Keratinocyte (primary cell): ENCODE data around the gene PI4KA. TPM values are rescaled to one million over a fixed set of nuclear protein-coding genes. Genes with fewer than 3 reads are reported as not detected.

Experiments
- DNase-seq: peaks from one replicate; pipeline ENCODE4 v3.0.0-alpha.2; 2011; ENCODE audit warnings: low read depth, missing footprints, low spot score
- FAIRE-seq: peaks from 2 replicates; lab custom pipeline; 2011; peaks lifted over from hg19 to GRCh38; lab: Jason Lieb, UNC
- H2AFZ ChIP-seq: 2 replicates; pipeline ENCODE4 v1.6.0; 2012; ENCODE audit warnings: low read length, control low read depth, inconsistent platforms; ENCODE audit not compliant: control insufficient read depth
- H3K27ac ChIP-seq: 2 replicates; pipeline ENCODE4 v1.5.1; 2011; ENCODE audit warnings: low read length; ENCODE audit not compliant: control insufficient read depth, insufficient read depth
- H3K27me3 ChIP-seq: 3 replicates; pipeline ENCODE4 v1.6.0; 2011; ENCODE audit warnings: low read length; ENCODE audit not compliant: control insufficient read depth, insufficient read depth; ENCODE audit errors: extremely low read depth
- H3K36me3 ChIP-seq, 2 experiments: 2 replicates in 1 of 2; 3 replicates in 1 of 2; pipeline ENCODE4 v1.5.1; 2011; ENCODE audit warnings: low read length in 2 of 2, mild to moderate bottlenecking in 1 of 2; ENCODE audit not compliant: control insufficient read depth in 2 of 2, insufficient read depth in 2 of 2; ENCODE audit errors: extremely low read depth in 1 of 2
- H3K4me1 ChIP-seq: 3 replicates; pipeline ENCODE4 v1.5.1; 2011; ENCODE audit warnings: low read length; ENCODE audit not compliant: control insufficient read depth, insufficient read depth; ENCODE audit errors: extremely low read depth
- H3K4me2 ChIP-seq: 3 replicates; pipeline ENCODE4 v1.6.0; 2011; ENCODE audit warnings: low read depth, low read length; ENCODE audit not compliant: control insufficient read depth, insufficient read depth; ENCODE audit errors: extremely low read depth
- H3K4me3 ChIP-seq, 3 experiments: fragments of 200-600 bp in 1 of 3; sonication (generic) in 1 of 3; 2 replicates in 2 of 3; 3 replicates in 1 of 3; pipeline ENCODE4 v1.5.1; 2011 to 2016; ENCODE audit warnings: low read length in 3 of 3, mild to moderate bottlenecking in 3 of 3, control low read depth in 2 of 3, inconsistent platforms in 1 of 3, low read depth in 1 of 3, mixed read lengths in 1 of 3, mixed run types in 1 of 3, moderate library complexity in 1 of 3; ENCODE audit not compliant: control insufficient read depth in 2 of 3, insufficient read depth in 2 of 3; ENCODE audit errors: extremely low read depth in 1 of 3
- H3K79me2 ChIP-seq: 2 replicates; pipeline ENCODE4 v1.6.0; 2012; ENCODE audit warnings: low read length; ENCODE audit not compliant: control insufficient read depth, insufficient read depth
- H3K9ac ChIP-seq: 3 replicates; pipeline ENCODE4 v1.6.0; 2011; ENCODE audit warnings: low read length; ENCODE audit not compliant: control insufficient read depth, insufficient read depth; ENCODE audit errors: extremely low read depth
- H3K9me1 ChIP-seq: 3 replicates; pipeline ENCODE4 v1.6.0; 2011; ENCODE audit warnings: low read length; ENCODE audit not compliant: control insufficient read depth, insufficient read depth; ENCODE audit errors: extremely low read depth
- H3K9me3 ChIP-seq: 2 replicates; pipeline ENCODE4 v1.5.1; 2012; ENCODE audit warnings: low read depth, low read length; ENCODE audit not compliant: control insufficient read depth
- H4K20me1 ChIP-seq: 3 replicates; pipeline ENCODE4 v1.6.0; 2011; ENCODE audit warnings: low read length; ENCODE audit not compliant: control insufficient read depth, insufficient read depth; ENCODE audit errors: extremely low read depth
- CTCF ChIP-seq, 3 experiments: IDR thresholded peaks in 1 of 3; conservative IDR thresholded peaks in 1 of 3; optimal IDR thresholded peaks in 1 of 3; 2 replicates in 2 of 3; 3 replicates in 1 of 3; pipeline versions ENCODE3 to v1.5.1; 2011; ENCODE audit warnings: low read length in 3 of 3, mild to moderate bottlenecking in 3 of 3, moderate library complexity in 2 of 3, control low read depth in 1 of 3, inconsistent platforms in 1 of 3; ENCODE audit not compliant: insufficient read depth in 2 of 3; ENCODE audit errors: extremely low read depth in 1 of 3
- EZH2 ChIP-seq: IDR thresholded peaks from one replicate; pipeline ENCODE4 v1.6.1; 2012; ENCODE audit warnings: inconsistent platforms, mild to moderate bottlenecking, low read length, moderate library complexity
- dilution Hi-C: fragments of 300-500 bp; cut with MboI; formaldehyde crosslinking; loops from one replicate; pipeline ENCODE4 v1.7.0; 2020; ENCODE audit warnings: low sequenced_read_pairs; ENCODE audit not compliant: extremely low pct_ligation_motif_present
- polyA plus RNA-seq, 5 experiments: library from polyadenylated mRNA; depleted of rRNA in 3 of 5; stranded (reverse) in 3 of 5; stranded (forward) in 1 of 5; unstranded in 1 of 5; fragments of >200 nt; gene quantifications; 1 replicate in 1 of 5; 2 replicates in 3 of 5; 3 replicates in 1 of 5; pipeline versions ENCODE4 v1.2.1 to v1.2.3, GENCODE V29; 2011 to 2012; ENCODE audit warnings: missing spikeins in 2 of 5, low read depth in 1 of 5, low replicate concordance in 1 of 5

The PI4KA gene
- polyA plus RNA-seq, 1 donor (not counting 4 experiments of a cell fraction or from before 2014, with no cell fraction given) = 13.6 TPM

DNA sequence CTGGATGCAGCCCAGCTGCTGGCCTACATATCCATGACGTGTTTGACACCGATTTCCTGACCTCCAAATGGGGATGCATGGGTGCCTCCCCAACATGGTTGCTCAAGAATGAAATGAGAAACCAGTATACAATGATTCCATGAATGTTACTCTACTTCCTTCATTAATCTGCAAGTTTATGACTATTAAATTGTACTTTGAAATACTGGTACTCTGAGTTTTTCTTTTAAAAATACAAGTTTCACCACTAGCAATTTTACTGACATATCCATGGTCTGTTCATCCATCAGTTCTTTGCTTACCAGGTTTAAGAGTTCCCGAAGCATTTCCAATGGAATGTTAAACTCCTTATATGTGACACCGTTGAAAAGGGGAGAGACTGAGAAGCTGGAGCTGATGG is 45.6 kb downstream of the PI4KA start:
- no peaks in the 10 kb centered on the region for H3K79me2 ChIP-seq
- no peak overlapping the region for H2AFZ ChIP-seq
- no peak overlapping the region for H3K9ac ChIP-seq
- DNase-seq (no peak), FAIRE-seq (no peak)
- H3K9me3 ChIP-seq = no peaks in the 10 kb centered on the region
- no peaks in the 10 kb centered on the region for H3K4me1 ChIP-seq
- H3K27me3 ChIP-seq = no peaks in the 10 kb centered on the region
- H3K9me1 ChIP-seq = no peaks in the 10 kb centered on the region
- H4K20me1 ChIP-seq = no peaks in the 10 kb centered on the region
- H3K4me3 ChIP-seq = no peak overlapping the region
- no peak overlapping the region for H3K4me2 ChIP-seq
- H3K36me3 ChIP-seq = peaks cover 15 to 23% of the 10 kb centered on the region in 2 experiments
- H3K27ac ChIP-seq = no peak overlapping the region
- dilution Hi-C loops = no loop called here
- no peak for TF ChIP-seq EZH2
- no peak for TF ChIP-seq CTCF (optimal IDR thresholded peaks at IDR 0.05 in 1 of 3, IDR thresholded peaks at IDR 0.05 in 1 of 3, conservative IDR thresholded peaks at IDR 0.05 in 1 of 3; ENCODE audit: extremely low read depth in 1 of 3, insufficient read depth in 2 of 3, low read length in 3 of 3)

DNA sequence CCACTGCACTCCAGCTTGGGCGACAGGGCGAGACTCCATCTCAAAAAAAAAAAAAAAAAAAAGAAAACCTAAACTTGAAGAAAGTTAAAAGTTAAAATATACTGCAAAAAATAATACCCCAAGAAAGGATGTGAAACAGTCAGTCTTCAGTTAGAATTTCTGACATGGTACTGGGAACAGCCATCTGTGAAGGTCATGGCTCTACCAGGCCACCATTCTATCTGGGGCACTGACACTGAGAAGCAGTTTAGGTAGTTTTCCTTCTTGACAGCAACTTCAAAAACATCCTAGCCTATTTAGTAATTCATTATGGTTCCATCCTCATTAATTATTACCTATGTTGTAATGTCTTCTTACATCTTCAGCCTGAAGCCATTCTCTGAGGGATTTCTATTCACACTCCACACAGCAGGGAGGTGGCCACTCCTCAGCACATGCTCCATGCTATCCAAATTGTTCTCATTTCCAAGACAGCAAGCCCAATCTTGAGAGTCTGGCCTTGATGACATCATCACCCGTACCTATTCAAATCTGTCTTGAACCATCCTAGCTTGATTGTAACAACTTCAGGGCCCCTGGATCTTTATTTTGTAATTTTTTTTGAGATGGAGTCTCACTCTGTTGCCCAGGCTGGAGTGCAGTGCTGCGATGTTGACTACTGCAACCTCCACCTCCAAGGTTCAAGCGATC is 46.5 kb downstream of the PI4KA start:
- no peak for TF ChIP-seq EZH2
- no peak for TF ChIP-seq CTCF (optimal IDR thresholded peaks at IDR 0.05 in 1 of 3, IDR thresholded peaks at IDR 0.05 in 1 of 3, conservative IDR thresholded peaks at IDR 0.05 in 1 of 3; ENCODE audit: extremely low read depth in 1 of 3, insufficient read depth in 2 of 3, low read length in 3 of 3)
- H3K36me3 ChIP-seq = peaks cover 15 to 23% of the 10 kb centered on the region in 2 experiments
- no peaks in the 10 kb centered on the region for H3K9me1 ChIP-seq

More for the DNA sequence above, 46.5 kb downstream of the PI4KA start:
- FAIRE-seq (no peak), DNase-seq (no peak)
- dilution Hi-C loops = no loop called here
- Histone ChIP-seq H3K9ac (no peak overlapping the region), H3K27me3 (no peaks in the 10 kb centered on the region), H3K4me3 (no peak overlapping the region), H3K9me3 (no peaks in the 10 kb centered on the region), H3K27ac (no peak overlapping the region), H4K20me1 (no peaks in the 10 kb centered on the region), H2AFZ (no peak overlapping the region), H3K4me1 (peaks cover 4% of the 10 kb centered on the region), H3K4me2 (no peak overlapping the region), H3K79me2 (no peaks in the 10 kb centered on the region)
